NCI-H524 treated with DMSO at 0.1 percent for 48 hours (cell line): ENCODE results near the gene KRTAP4-8.
"Not testable (repeated sequence)": the region's sequence is repeated elsewhere in the genome, so short reads cannot be mapped to it uniquely, and the experiment has no call there.

ENCODE experiments used
- DNase-seq: peaks from one replicate; lab custom pipeline; 2025; lab: John Stamatoyannopoulos, UW

The KRTAP4-8 gene

GRCh38 chr17:41098042-41098441 lies at the start of gene KRTAP4-8:
Gene KRTAP4-8 (minus strand): TSS chr17:41098142. CDS start chr17:41098084, 58 bp downstream.
- no peak for DNase-seq

GRCh38 chr17:41145261-41145660 lies 47.3 kb upstream of the KRTAP4-8 start:
- DNase-seq = no peak

GRCh38 chr17:41144846-41145245 lies 46.9 kb upstream of the KRTAP4-8 start:
- DNase-seq = no peak

- no peak for DNase-seq
Measured at GRCh38 chr17:41141361-41141760, 43.4 kb upstream of the KRTAP4-8 start.

GRCh38 chr17:41140360-41141131 lies 42.6 kb upstream of the KRTAP4-8 start, which contains the start of gene KRTAP4-6:
Gene KRTAP4-6 (minus strand): TSS chr17:41140544. CDS start chr17:41140487, 57 bp downstream.
- DNase-seq = no peak

- DNase-seq = not testable (repeated sequence)
Measured at GRCh38 chr17:41139865-41140264, 41.9 kb upstream of the KRTAP4-8 start.

- no peak for DNase-seq
Measured at GRCh38 chr17:41133880-41134735, 36.2 kb upstream of the KRTAP4-8 start.

- no peak for DNase-seq
Measured at GRCh38 chr17:41131979-41132378, 34.0 kb upstream of the KRTAP4-8 start.

- no peak for DNase-seq
Measured at GRCh38 chr17:41127371-41127770, 29.4 kb upstream of the KRTAP4-8 start.

GRCh38 chr17:41126412-41126811 lies 28.5 kb upstream of the KRTAP4-8 start:
- DNase-seq = no peak

GRCh38 chr17:41125064-41125463 lies 27.1 kb upstream of the KRTAP4-8 start:
- no peak for DNase-seq

- DNase-seq = not testable (repeated sequence)
Measured at GRCh38 chr17:41123991-41124371, 26.0 kb upstream of the KRTAP4-8 start, which contains the start of gene KRTAP4-12. Gene KRTAP4-12 (minus strand): TSS chr17:41124182. CDS start chr17:41124122, 60 bp downstream.

- not testable (repeated sequence) for DNase-seq
Measured at GRCh38 chr17:41123292-41123990, 25.5 kb upstream of the KRTAP4-8 start.

GRCh38 chr17:41121742-41122141 lies 23.8 kb upstream of the KRTAP4-8 start:
- DNase-seq = no peak

- DNase-seq = not testable (repeated sequence)
Measured at GRCh38 chr17:41119696-41120690, 22.1 kb upstream of the KRTAP4-8 start.

GRCh38 chr17:41118721-41119120 lies 20.8 kb upstream of the KRTAP4-8 start:
- DNase-seq = no peak

- not testable (repeated sequence) for DNase-seq
Measured at GRCh38 chr17:41117846-41118386, 20.0 kb upstream of the KRTAP4-8 start, which contains the start of gene KRTAP4-11. Gene KRTAP4-11 (minus strand): TSS chr17:41118373. CDS start chr17:41118315, 58 bp downstream.

GRCh38 chr17:41116297-41116696 lies 18.4 kb upstream of the KRTAP4-8 start:
- DNase-seq = no peak

GRCh38 chr17:41111151-41111885 lies 13.4 kb upstream of the KRTAP4-8 start:
- no peak for DNase-seq
